ENCODE data around the gene PKN2. TPM values are rescaled to one million over a fixed set of nuclear protein-coding genes. Genes with fewer than 3 reads are reported as not detected.

PKN2 gene
- total and polyA plus RNA-seq, 2 of the 8 experiments (the other 6 are each of a cell fraction or from before 2014, with no cell fraction given) = 7.8 to 32.0 TPM

DNA sequence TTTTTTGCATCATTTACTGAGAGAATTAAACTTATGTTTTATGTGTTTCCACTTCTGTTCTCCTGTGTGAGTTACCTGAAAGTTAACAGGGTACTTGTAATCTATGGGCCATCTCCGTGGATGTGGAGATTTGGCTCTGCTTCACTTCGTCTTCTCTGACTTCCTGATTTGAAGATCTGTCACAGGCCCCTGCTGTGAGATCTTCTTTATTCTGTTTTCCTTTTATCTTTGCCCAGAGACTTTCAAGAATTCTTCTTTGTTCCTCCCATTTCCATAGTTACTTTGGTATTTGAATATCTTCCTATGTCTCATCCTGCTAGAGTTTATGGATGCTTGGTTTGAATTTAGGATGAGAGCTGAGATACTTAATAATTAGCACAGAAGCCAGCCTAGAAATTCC is 35.4 kb upstream of the PKN2 start:
- H3K27me3 ChIP-seq (replicated peaks in 1 of 4; ENCODE audit: control insufficient read depth in 3 of 4, extremely low read depth in 1 of 4, insufficient read depth in 3 of 4, low read length in 3 of 4) = no peaks in the 10 kb centered on the region
- no peaks in the 10 kb centered on the region for H4K20me1 ChIP-seq (replicated peaks in 1 of 2; ENCODE audit: control insufficient read depth in 1 of 2, insufficient read depth in 2 of 2, low read length in 2 of 2)
- H3K4ac ChIP-seq (replicated peaks; ENCODE audit: insufficient read length, low read depth, low read length) = no peak overlapping the region
- no peak overlapping the region for H4K8ac ChIP-seq (ENCODE audit: extremely low read depth, insufficient read depth, low read length)
- no peaks in the 10 kb centered on the region for H3K9me3 ChIP-seq (ENCODE audit: insufficient read depth in 2 of 2, low read depth in 1 of 2, low read length in 1 of 2)
- H3K79me2 ChIP-seq (ENCODE audit: control insufficient read depth in 1 of 2, insufficient read depth in 2 of 2, low read length in 2 of 2) = no peaks in the 10 kb centered on the region
- POLR2A ChIA-PET (ENCODE audit: partially characterized antibody) = no interaction called here
- DNase-seq (ENCODE audit: low read depth in 1 of 2, low spot score in 2 of 2) (no peak), FAIRE-seq (no peak)
- H2BK120ac ChIP-seq (replicated peaks; ENCODE audit: low read depth, low read length) = no peak overlapping the region
- no peak overlapping the region for H3K9ac ChIP-seq (replicated peaks in 1 of 4; ENCODE audit: extremely low read depth in 1 of 4, low read depth in 3 of 4, low read length in 3 of 4)
- H2AFZ ChIP-seq (ENCODE audit: low read length) = no peak overlapping the region
- H3K4me2 ChIP-seq (ENCODE audit: insufficient read depth in 1 of 2, low read depth in 2 of 2, low read length in 2 of 2) = no peak overlapping the region
- H4K91ac ChIP-seq (replicated peaks; ENCODE audit: insufficient read length, low read length) = no peak overlapping the region
- WGBS, 2 experiments (ENCODE audit: extremely low coverage in 1 of 2, insufficient coverage in 1 of 2, insufficient read length in 1 of 2, insufficient replicate concordance in 2 of 2, low coverage in 1 of 2, low lambda C conversion rate in 2 of 2, missing lambda C conversion rate in 1 of 2) = 32% methylated on average over 2 of the region's 2 CpGs; no CpG with 5 or more reads in 1 of the 2 experiments
- CTCF ChIA-PET (ENCODE audit: partially characterized antibody) = interaction anchor here (5.6 kb wide), 1 partner anchor 8 kb away, joined by 42 read pairs; no protein-coding TSS in a partner anchor
- H2BK15ac ChIP-seq (ENCODE audit: low read length) = no peak overlapping the region
- H3K18ac ChIP-seq (ENCODE audit: extremely low read depth, low read length) = no peak overlapping the region
- H2AK5ac ChIP-seq (ENCODE audit: low read depth, low read length) = no peak overlapping the region
- TF ChIP-seq BACH1 (IDR thresholded peaks at IDR 0.05; ENCODE audit: low read length) (no peak), EZH2 (IDR thresholded peaks at IDR 0.05; ENCODE audit: low read depth, low read length, severe bottlenecking) (no peak), JUND (IDR thresholded peaks at IDR 0.05; ENCODE audit: low read length) (no peak), HDAC2 (IDR thresholded peaks at IDR 0.05; ENCODE audit: borderline replicate concordance in 1 of 2, low read depth in 2 of 2, low read length in 2 of 2) (no peak), CEBPB (IDR thresholded peaks at IDR 0.05; ENCODE audit: low read depth, low read length) (no peak), SP4 (IDR thresholded peaks at IDR 0.05; ENCODE audit: low read length) (no peak), CHD2 (IDR thresholded peaks at IDR 0.05; ENCODE audit: low read length) (no peak), JUN (IDR thresholded peaks at IDR 0.05; ENCODE audit: low read depth, low read length) (no peak), CHD1 (IDR thresholded peaks at IDR 0.05; ENCODE audit: low read depth, low read length) (no peak), TCF12 (IDR thresholded peaks at IDR 0.05; ENCODE audit: low read depth, low read length) (no peak), SP2 (IDR thresholded peaks at IDR 0.05; ENCODE audit: low read length) (no peak), TAF1 (IDR thresholded peaks at IDR 0.05; ENCODE audit: low read depth, low read length) (no peak), POU5F1 (IDR thresholded peaks at IDR 0.05; ENCODE audit: low read depth, low read length) (no peak), SP1 (IDR thresholded peaks at IDR 0.05; ENCODE audit: low read depth, low read length) (no peak)
- TF ChIP-seq, protein P1, sequence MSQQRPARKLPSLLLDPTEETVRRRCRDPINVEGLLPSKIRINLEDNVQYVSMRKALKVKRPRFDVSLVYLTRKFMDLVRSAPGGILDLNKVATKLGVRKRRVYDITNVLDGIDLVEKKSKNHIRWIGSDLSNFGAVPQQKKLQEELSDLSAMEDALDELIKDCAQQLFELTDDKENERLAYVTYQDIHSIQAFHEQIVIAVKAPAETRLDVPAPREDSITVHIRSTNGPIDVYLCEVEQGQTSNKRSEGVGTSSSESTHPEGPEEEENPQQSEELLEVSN (IDR thresholded peaks at IDR 0.05) = no peak
- H3K23ac ChIP-seq (ENCODE audit: insufficient read length) = no peak overlapping the region
- H3K36me3 ChIP-seq (ENCODE audit: control insufficient read depth in 2 of 4, insufficient read depth in 4 of 4, low read length in 3 of 4) = no peaks in the 10 kb centered on the region
- no peaks in the 10 kb centered on the region for H3K79me1 ChIP-seq (ENCODE audit: low read depth, low read length)
- no peak overlapping the region for H3K14ac ChIP-seq (ENCODE audit: insufficient read length)
- H4K5ac ChIP-seq (ENCODE audit: insufficient read length, low read depth, low read length) = no peak overlapping the region
- no peak overlapping the region for H3K56ac ChIP-seq (replicated peaks; ENCODE audit: insufficient read length, low read depth, low read length)
- H3K4me1 ChIP-seq (replicated peaks in 1 of 4; ENCODE audit: control insufficient read depth in 3 of 4, insufficient read depth in 4 of 4, low read length in 3 of 4) = peaks cover 0 to 7% (median 3%) of the 10 kb centered on the region in 4 experiments; a peak in 3 of 7 replicates
- no peak overlapping the region for H2BK12ac ChIP-seq (ENCODE audit: low read depth, low read length)
- no peaks in the 10 kb centered on the region for H3K23me2 ChIP-seq (ENCODE audit: low read depth, low read length)
- H2BK5ac ChIP-seq (ENCODE audit: low read depth, low read length) = no peak overlapping the region
- H3K4me3 ChIP-seq (ENCODE audit: extremely low read depth in 1 of 4, insufficient read depth in 2 of 4, low read depth in 3 of 4, low read length in 4 of 4) = no peak overlapping the region
- H3K27ac ChIP-seq (ENCODE audit: low read depth, low read length) = no peak overlapping the region
- no peak overlapping the region for H2BK20ac ChIP-seq (ENCODE audit: low read length)

Data from H1 (cell line).